Measurements from ENCODE around the gene SSBP3.
A peak's percentile ranks its signal among the peaks of the same experiment; 100 is the strongest.
"Not testable (repeated sequence)": the region's sequence is repeated elsewhere in the genome, so short reads cannot be mapped to it uniquely, and the experiment has no call there.

The SSBP3 gene

DNA sequence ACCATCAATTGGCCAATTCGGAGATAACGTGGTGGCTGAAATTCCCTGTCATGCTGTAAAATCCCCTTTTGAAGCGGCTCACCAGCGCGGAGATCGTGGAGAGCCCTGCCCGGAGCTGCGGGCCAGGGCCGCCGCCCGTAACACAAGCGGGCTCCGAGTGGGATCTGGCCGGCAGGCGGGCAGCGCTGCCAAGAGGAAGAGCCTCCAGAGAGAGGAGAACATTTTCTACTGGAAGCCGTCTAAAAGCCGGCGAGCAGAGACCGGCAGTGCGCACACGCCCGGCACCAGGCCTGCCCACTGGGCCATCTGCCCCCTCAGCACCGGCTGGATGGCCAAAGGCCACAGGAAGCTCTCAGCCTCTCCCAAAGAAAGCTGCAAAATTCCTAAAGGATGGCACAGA, 15.5 kb downstream of the SSBP3 start:
- peaks cover 44% of the 10 kb centered on the region in 2 experiments for H3K36me3 ChIP-seq (ENCODE audit: control insufficient read depth in 1 of 2, insufficient read depth in 2 of 2, low read depth in 1 of 2, low read length in 2 of 2)
- no peak overlapping the region for H4K91ac ChIP-seq (ENCODE audit: low read length)

DNA sequence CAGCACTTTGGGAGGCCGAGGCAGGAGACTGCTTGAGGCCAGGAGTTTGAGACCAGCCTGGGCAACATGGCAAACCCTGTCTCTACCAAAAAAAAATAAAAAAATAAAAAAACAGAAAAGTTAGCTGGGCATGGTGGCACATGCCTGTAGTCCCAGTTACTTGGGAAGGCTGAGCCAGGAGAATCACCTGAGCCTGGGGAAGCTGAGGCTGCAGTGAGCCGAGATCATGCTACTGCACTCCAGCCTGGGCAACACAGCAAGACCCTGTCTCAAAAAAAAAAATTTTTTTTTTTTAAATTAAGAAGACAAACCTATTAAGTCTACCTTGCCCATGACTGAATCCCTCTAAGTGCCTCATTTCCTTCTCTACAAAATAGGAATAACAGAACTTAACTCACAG, 16.6 kb downstream of the SSBP3 start:
- Histone ChIP-seq H3K36me3 (ENCODE audit: control insufficient read depth in 1 of 2, insufficient read depth in 2 of 2, low read depth in 1 of 2, low read length in 2 of 2) (peaks cover 37 to 39% of the 10 kb centered on the region in 2 experiments), H3K79me1 (replicated peaks; ENCODE audit: low read length, poor library complexity, severe bottlenecking) (peaks cover 57% of the 10 kb centered on the region)
- not testable (repeated sequence) for H4K8ac ChIP-seq (ENCODE audit: low read length); H2BK5ac ChIP-seq (ENCODE audit: low read depth, low read length, poor library complexity, severe bottlenecking); H3K4me1 ChIP-seq (ENCODE audit: control insufficient read depth, insufficient read depth, low read depth, low read length); H3K14ac ChIP-seq (ENCODE audit: low read length in 2 of 2); H3K4me2 ChIP-seq (ENCODE audit: low read length, poor library complexity, severe bottlenecking); H3K27ac ChIP-seq (ENCODE audit: low read length, poor library complexity, severe bottlenecking); H3K18ac ChIP-seq (ENCODE audit: low read depth in 1 of 2, low read length in 2 of 2); H2AFZ ChIP-seq (ENCODE audit: low read depth, low read length); H3K23ac ChIP-seq (ENCODE audit: low read length in 2 of 2); H3K9ac ChIP-seq (ENCODE audit: low read length); H3K4ac ChIP-seq (ENCODE audit: low read depth in 1 of 2, low read length in 2 of 2); H3K9me3 ChIP-seq (ENCODE audit: control insufficient read depth, low read length); H4K91ac ChIP-seq (ENCODE audit: low read length); H3K27me3 ChIP-seq (ENCODE audit: control insufficient read depth in 1 of 2, insufficient read depth in 1 of 2, low read length in 2 of 2); H2AK5ac ChIP-seq (ENCODE audit: low read length, severe bottlenecking); H2BK120ac ChIP-seq (ENCODE audit: low read depth, low read length); H3K4me3 ChIP-seq (ENCODE audit: insufficient read depth in 1 of 2, low read depth in 1 of 2, low read length in 2 of 2); H2BK15ac ChIP-seq (ENCODE audit: low read depth, poor library complexity, severe bottlenecking); DNase-seq; H2BK12ac ChIP-seq (ENCODE audit: low read length in 2 of 2)
- WGBS: 98% methylated on average over 2 of the region's 2 CpGs

More for the DNA sequence above, 15.5 kb downstream of the SSBP3 start:
- Histone ChIP-seq H3K4ac (ENCODE audit: low read depth in 1 of 2, low read length in 2 of 2) (no peak overlapping the region), H3K27me3 (ENCODE audit: control insufficient read depth in 1 of 2, insufficient read depth in 1 of 2, low read length in 2 of 2) (no peaks in the 10 kb centered on the region), H3K23ac (ENCODE audit: low read length in 2 of 2) (no peak overlapping the region), H3K4me2 (ENCODE audit: low read length, poor library complexity, severe bottlenecking) (no peak overlapping the region), H2BK120ac (ENCODE audit: low read depth, low read length) (no peak overlapping the region), H3K18ac (ENCODE audit: low read depth in 1 of 2, low read length in 2 of 2) (no peak overlapping the region), H3K14ac (ENCODE audit: low read length in 2 of 2) (no peak overlapping the region), H2AFZ (ENCODE audit: low read depth, low read length) (no peak overlapping the region), H3K79me1 (replicated peaks; ENCODE audit: low read length, poor library complexity, severe bottlenecking) (peaks cover 59% of the 10 kb centered on the region), H3K9ac (ENCODE audit: low read length) (peak overlapping the region; percentile 80), H3K4me3 (ENCODE audit: insufficient read depth in 1 of 2, low read depth in 1 of 2, low read length in 2 of 2) (peak overlapping the region in 1 of 2 experiments; percentile 71), H2BK15ac (ENCODE audit: low read depth, poor library complexity, severe bottlenecking) (no peak overlapping the region), H2BK12ac (ENCODE audit: low read length in 2 of 2) (no peak overlapping the region), H3K27ac (ENCODE audit: low read length, poor library complexity, severe bottlenecking) (no peak overlapping the region), H2AK5ac (ENCODE audit: low read length, severe bottlenecking) (no peak overlapping the region), H2BK5ac (ENCODE audit: low read depth, low read length, poor library complexity, severe bottlenecking) (no peak overlapping the region), H4K8ac (ENCODE audit: low read length) (no peak overlapping the region), H3K9me3 (ENCODE audit: control insufficient read depth, low read length) (no peaks in the 10 kb centered on the region), H3K4me1 (ENCODE audit: control insufficient read depth, insufficient read depth, low read depth, low read length) (peaks cover 2% of the 10 kb centered on the region)
- over 99% methylated on average over 24 of the region's 24 CpGs for WGBS
- DNase-seq: no peak

DNA sequence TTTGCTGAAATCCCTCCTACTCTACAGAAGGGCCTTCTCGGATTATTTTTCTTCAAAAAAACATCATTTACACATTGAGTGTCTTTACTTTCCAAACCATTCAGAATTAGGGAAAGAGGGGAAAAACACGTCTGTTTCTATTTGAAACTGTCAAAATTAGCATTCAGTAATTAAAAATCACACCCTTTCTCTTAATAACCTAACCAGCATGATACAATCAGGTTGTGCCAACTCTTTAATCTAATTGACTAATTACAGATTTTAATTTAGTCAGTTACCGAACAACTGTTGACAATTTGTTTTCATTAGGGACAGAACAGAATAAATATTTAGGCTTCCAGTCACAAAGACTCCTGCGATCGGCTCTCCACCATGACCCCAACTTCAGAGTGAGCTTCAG, 18.8 kb downstream of the SSBP3 start:
- no peaks in the 10 kb centered on the region for H3K27me3 ChIP-seq (ENCODE audit: control insufficient read depth in 1 of 2, insufficient read depth in 1 of 2, low read length in 2 of 2)
- no peak overlapping the region for H3K4me3 ChIP-seq (ENCODE audit: insufficient read depth in 1 of 2, low read depth in 1 of 2, low read length in 2 of 2)
- no peak overlapping the region for H3K14ac ChIP-seq (ENCODE audit: low read length in 2 of 2)
- 78% methylated on average over 4 of the region's 5 CpGs for WGBS
- H3K36me3 ChIP-seq (ENCODE audit: control insufficient read depth in 1 of 2, insufficient read depth in 2 of 2, low read depth in 1 of 2, low read length in 2 of 2): peaks cover 21 to 29% of the 10 kb centered on the region in 2 experiments
- no peak overlapping the region for H3K4me2 ChIP-seq (ENCODE audit: low read length, poor library complexity, severe bottlenecking)
- H2AK5ac ChIP-seq (ENCODE audit: low read length, severe bottlenecking): no peak overlapping the region
- no peak overlapping the region for H2AFZ ChIP-seq (ENCODE audit: low read depth, low read length)
- peaks cover 4% of the 10 kb centered on the region for H3K4me1 ChIP-seq (ENCODE audit: control insufficient read depth, insufficient read depth, low read depth, low read length)
- H2BK15ac ChIP-seq (ENCODE audit: low read depth, poor library complexity, severe bottlenecking): no peak overlapping the region
- H2BK120ac ChIP-seq (ENCODE audit: low read depth, low read length): no peak overlapping the region
- no peak overlapping the region for H3K4ac ChIP-seq (ENCODE audit: low read depth in 1 of 2, low read length in 2 of 2)
- H3K27ac ChIP-seq (ENCODE audit: low read length, poor library complexity, severe bottlenecking): no peak overlapping the region
- H3K9ac ChIP-seq (ENCODE audit: low read length): no peak overlapping the region
- no peak overlapping the region for H4K91ac ChIP-seq (ENCODE audit: low read length)
- H3K18ac ChIP-seq (ENCODE audit: low read depth in 1 of 2, low read length in 2 of 2): no peak overlapping the region
- peaks cover 48% of the 10 kb centered on the region for H3K79me1 ChIP-seq (replicated peaks; ENCODE audit: low read length, poor library complexity, severe bottlenecking)
- H2BK5ac ChIP-seq (ENCODE audit: low read depth, low read length, poor library complexity, severe bottlenecking): no peak overlapping the region
- H4K8ac ChIP-seq (ENCODE audit: low read length): no peak overlapping the region
- H2BK12ac ChIP-seq (ENCODE audit: low read length in 2 of 2): no peak overlapping the region
- DNase-seq: no peak
- H3K9me3 ChIP-seq (ENCODE audit: control insufficient read depth, low read length): no peaks in the 10 kb centered on the region
- no peak overlapping the region for H3K23ac ChIP-seq (ENCODE audit: low read length in 2 of 2)

DNA sequence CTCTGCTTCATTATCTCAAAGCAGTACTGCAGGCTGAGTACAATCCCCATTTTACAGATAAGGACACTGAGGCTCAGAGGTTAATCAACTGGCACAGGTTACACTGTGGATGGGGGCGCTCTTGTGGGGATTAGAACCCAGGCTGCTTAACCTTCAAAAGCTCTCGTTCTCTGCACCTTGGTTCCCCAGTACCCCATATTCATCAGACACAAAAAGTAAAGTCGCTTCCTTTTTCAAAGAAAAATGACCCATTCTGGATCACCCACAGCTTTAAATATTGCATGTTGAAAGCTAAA, 20.5 kb downstream of the SSBP3 start:
- no peaks in the 10 kb centered on the region for H3K9me3 ChIP-seq (ENCODE audit: control insufficient read depth, low read length)
- no peak overlapping the region for H2BK120ac ChIP-seq (ENCODE audit: low read depth, low read length)
- H3K23ac ChIP-seq (ENCODE audit: low read length in 2 of 2): no peak overlapping the region
- DNase-seq: no peak
- no peak overlapping the region for H3K18ac ChIP-seq (ENCODE audit: low read depth in 1 of 2, low read length in 2 of 2)
- no peak overlapping the region for H4K8ac ChIP-seq (ENCODE audit: low read length)
- peaks cover 19 to 25% of the 10 kb centered on the region in 2 experiments for H3K36me3 ChIP-seq (ENCODE audit: control insufficient read depth in 1 of 2, insufficient read depth in 2 of 2, low read depth in 1 of 2, low read length in 2 of 2)
- no peaks in the 10 kb centered on the region for H3K27me3 ChIP-seq (ENCODE audit: control insufficient read depth in 1 of 2, insufficient read depth in 1 of 2, low read length in 2 of 2)
- H2BK5ac ChIP-seq (ENCODE audit: low read depth, low read length, poor library complexity, severe bottlenecking): no peak overlapping the region
- no peak overlapping the region for H3K27ac ChIP-seq (ENCODE audit: low read length, poor library complexity, severe bottlenecking)
- no peak overlapping the region for H3K4me2 ChIP-seq (ENCODE audit: low read length, poor library complexity, severe bottlenecking)
- H2BK12ac ChIP-seq (ENCODE audit: low read length in 2 of 2): no peak overlapping the region
- H3K9ac ChIP-seq (ENCODE audit: low read length): peak overlapping the region; percentile 55
- 100% methylated on average over 3 of the region's 3 CpGs for whole genome bisulfite sequencing
- H3K4ac ChIP-seq (ENCODE audit: low read depth in 1 of 2, low read length in 2 of 2): no peak overlapping the region
- H2AFZ ChIP-seq (ENCODE audit: low read depth, low read length): no peak overlapping the region
- no peak overlapping the region for H3K4me3 ChIP-seq (ENCODE audit: insufficient read depth in 1 of 2, low read depth in 1 of 2, low read length in 2 of 2)
- H3K79me1 ChIP-seq (replicated peaks; ENCODE audit: low read length, poor library complexity, severe bottlenecking): peaks cover 40% of the 10 kb centered on the region
- H3K14ac ChIP-seq (ENCODE audit: low read length in 2 of 2): no peak overlapping the region
- H2BK15ac ChIP-seq (ENCODE audit: low read depth, poor library complexity, severe bottlenecking): no peak overlapping the region
- H4K91ac ChIP-seq (ENCODE audit: low read length): no peak overlapping the region
- peaks cover 8% of the 10 kb centered on the region for H3K4me1 ChIP-seq (ENCODE audit: control insufficient read depth, insufficient read depth, low read depth, low read length)
- no peak overlapping the region for H2AK5ac ChIP-seq (ENCODE audit: low read length, severe bottlenecking)

Data from mesenchymal stem cell (in vitro differentiated cells and primary cell).